ENCODE data around the gene SIDT1.

DNA sequence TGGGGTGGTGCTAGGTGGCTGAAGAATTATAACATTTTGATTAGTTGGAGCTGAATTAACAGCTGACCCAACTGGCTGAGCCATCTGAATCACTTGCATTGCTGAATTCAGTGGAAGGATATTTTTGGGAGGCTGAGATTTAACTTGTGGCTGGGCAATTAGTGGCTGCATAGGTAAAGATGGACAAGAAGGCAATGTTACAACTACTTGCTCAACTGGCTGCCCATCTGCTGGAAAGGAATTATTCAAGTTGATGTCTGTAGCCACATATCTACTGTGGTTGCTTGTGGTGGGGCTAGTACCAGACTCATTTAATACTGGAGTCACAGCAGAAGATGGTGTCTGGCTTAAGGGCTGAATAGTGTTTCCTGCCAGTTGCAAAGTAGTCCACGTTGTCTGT lies 127.6 kb downstream of the SIDT1 start:
- TF ChIP-seq CTCF (IDR thresholded peaks at IDR 0.05; ENCODE audit: low read depth, low read length, missing input control) (no peak), GABPA (IDR thresholded peaks at IDR 0.05 in 1 of 2, conservative IDR thresholded peaks at IDR 0.05 in 1 of 2) (no peak), TAF1 (conservative IDR thresholded peaks at IDR 0.05) (no peak), REST (IDR thresholded peaks at IDR 0.05) (no peak)

All from liver (tissue), 3 donors.